Measurements from ENCODE around the gene PKN1. TPM values are rescaled to one million over a fixed set of nuclear protein-coding genes. Genes with fewer than 3 reads are reported as not detected.
A peak's percentile ranks its signal among the peaks of the same experiment; 100 is the strongest.

The PKN1 gene
- total and polyA plus RNA-seq, 10 of the 15 experiments (the other 5 are each of a cell fraction or from before 2014, with no cell fraction given) = 1.0 to 189 (median 52.7) TPM

GRCh38 chr19:14383661-14384555 is 49.2 kb upstream of the PKN1 start (continued):
- TF ChIP-seq USF2 (IDR thresholded peaks at IDR 0.05; ENCODE audit: borderline replicate concordance, low read depth, low read length) (no peak), ATF3 (IDR thresholded peaks at IDR 0.05; ENCODE audit: borderline replicate concordance, extremely low read depth, low read depth, low read length) (no peak), E2F8 (IDR thresholded peaks at IDR 0.05; ENCODE audit: low read depth, partially characterized antibody) (no peak), JUND (IDR thresholded peaks at IDR 0.05; ENCODE audit: low read depth, low read length) (peak; percentile 86), NBN (IDR thresholded peaks at IDR 0.05) (peak; percentile 25), CEBPB (IDR thresholded peaks at IDR 0.05; ENCODE audit: borderline replicate concordance in 1 of 2, low read depth in 2 of 2, low read length in 2 of 2) (no peak), BCL3 (IDR thresholded peaks at IDR 0.05; ENCODE audit: borderline replicate concordance, insufficient read depth, low read depth, low read length, poor library complexity, severe bottlenecking) (peak; percentile 75), IRF3 (IDR thresholded peaks at IDR 0.05) (no peak), ASH2L (IDR thresholded peaks at IDR 0.05; ENCODE audit: borderline replicate concordance, low read depth) (no peak), SKIL (IDR thresholded peaks at IDR 0.05; ENCODE audit: low read depth, poor library complexity, severe bottlenecking) (peak; percentile 54), BRCA1 (IDR thresholded peaks at IDR 0.05; ENCODE audit: low read depth, low read length) (no peak), STAT3 (IDR thresholded peaks at IDR 0.05; ENCODE audit: low read depth, low read length) (0 out of 2 replicates have a peak, but pooled peaks have one; percentile 28), KAT2A (conservative IDR thresholded peaks at IDR 0.05; ENCODE audit: control insufficient read depth, low read depth, low read length) (no peak), PAX5 (IDR thresholded peaks at IDR 0.05; ENCODE audit: borderline replicate concordance, low read depth, low read length) (peak; percentile 71), TCF12 (IDR thresholded peaks at IDR 0.05; ENCODE audit: low read depth, low read length) (peak; percentile 41), YY1 (IDR thresholded peaks at IDR 0.05; ENCODE audit: low read depth, low read length) (0 out of 2 replicates have a peak, but pooled peaks have one; percentile 58), SUPT20H (IDR thresholded peaks at IDR 0.05; ENCODE audit: borderline replicate concordance, control insufficient read depth, low read depth, low read length) (no peak)

All from GM12878 (cell line).